Astrocyte (in vitro differentiated cells and primary cell): ENCODE results near the gene LHFPL3. TPM values are rescaled to one million over a fixed set of nuclear protein-coding genes. Genes with fewer than 3 reads are reported as not detected.

Experiments used
- DNase-seq: peaks from one replicate; pipeline ENCODE4 v3.0.0-alpha.2; 2010; ENCODE audit warnings: low read depth
- FAIRE-seq: peaks from 2 replicates; lab custom pipeline; 2011; peaks lifted over from hg19 to GRCh38; lab: Jason Lieb, UNC
- H2AFZ ChIP-seq: 2 replicates; pipeline ENCODE4 v1.6.0; 2012; ENCODE audit warnings: low read depth, low read length, inconsistent platforms
- H3K27ac ChIP-seq: 2 replicates; pipeline ENCODE4 v1.5.1; 2011; ENCODE audit warnings: low read depth, low read length, inconsistent platforms
- H3K27me3 ChIP-seq: 2 replicates; pipeline ENCODE4 v1.6.0; 2011; ENCODE audit warnings: low read length, inconsistent platforms; ENCODE audit not compliant: insufficient read depth
- H3K36me3 ChIP-seq: 2 replicates; pipeline ENCODE4 v1.5.1; 2011; ENCODE audit warnings: low read length, inconsistent platforms; ENCODE audit not compliant: insufficient read depth
- H3K4me1 ChIP-seq: 2 replicates; pipeline ENCODE4 v1.5.1; 2011; ENCODE audit warnings: low read length, inconsistent platforms; ENCODE audit not compliant: insufficient read depth
- H3K4me2 ChIP-seq: 2 replicates; pipeline ENCODE4 v1.6.0; 2012; ENCODE audit warnings: low read length, inconsistent platforms
- H3K4me3 ChIP-seq: 2 replicates; pipeline ENCODE4 v1.5.1; 2011; ENCODE audit warnings: low read depth, mild to moderate bottlenecking, low read length, inconsistent platforms; ENCODE audit not compliant: insufficient read depth
- H3K79me2 ChIP-seq: 2 replicates; pipeline ENCODE4 v1.6.0; 2012; ENCODE audit warnings: mild to moderate bottlenecking, low read length, inconsistent platforms; ENCODE audit not compliant: insufficient read depth
- H3K9ac ChIP-seq: 2 replicates; pipeline ENCODE4 v1.6.0; 2012; ENCODE audit warnings: mild to moderate bottlenecking, low read length, inconsistent platforms
- H3K9me3 ChIP-seq: 2 replicates; pipeline ENCODE4 v1.5.1; 2012; ENCODE audit warnings: low read depth, mild to moderate bottlenecking, low read length, inconsistent platforms; ENCODE audit not compliant: insufficient read depth
- H4K20me1 ChIP-seq: 2 replicates; pipeline ENCODE4 v1.6.0; 2012; ENCODE audit warnings: low read length, inconsistent platforms; ENCODE audit not compliant: insufficient read depth
- H3K27ac Mint-ChIP-seq: one replicate; pipeline ENCODE4 v1.8.0; 2021; ENCODE audit warnings: mild to moderate bottlenecking, mixed read lengths; ENCODE audit not compliant: unreplicated experiment
- H3K27me3 Mint-ChIP-seq: one replicate; pipeline ENCODE4 v1.8.0; 2021; ENCODE audit warnings: low read depth, mixed read lengths; ENCODE audit not compliant: unreplicated experiment
- H3K36me3 Mint-ChIP-seq: one replicate; pipeline ENCODE4 v1.8.0; 2021; ENCODE audit warnings: low read depth, mixed read lengths; ENCODE audit not compliant: unreplicated experiment
- H3K4me1 Mint-ChIP-seq: one replicate; pipeline ENCODE4 v1.8.0; 2021; ENCODE audit warnings: low read depth, mixed read lengths; ENCODE audit not compliant: unreplicated experiment
- H3K4me3 Mint-ChIP-seq: one replicate; pipeline ENCODE4 v1.8.0; 2021; ENCODE audit warnings: mild to moderate bottlenecking, moderate library complexity, mixed read lengths; ENCODE audit not compliant: unreplicated experiment
- H3K9me3 Mint-ChIP-seq: one replicate; pipeline ENCODE4 v1.8.0; 2021; ENCODE audit warnings: mild to moderate bottlenecking, mixed read lengths; ENCODE audit not compliant: unreplicated experiment
- EZH2 ChIP-seq: IDR thresholded peaks from 2 replicates; pipeline ENCODE4 v1.6.1; 2012; ENCODE audit warnings: mild to moderate bottlenecking, low read length, inconsistent platforms; ENCODE audit not compliant: insufficient read depth
- total RNA-seq: library from RNA; stranded (reverse); gene quantifications from 2 replicates; pipeline ENCODE4 v1.2.1, GENCODE V29; 2021
- TF ChIP-seq, protein P1 (sequence below): IDR thresholded peaks from 2 replicates; pipeline ENCODE4 v1.5.1; 2011; ENCODE audit warnings: low read depth, mild to moderate bottlenecking, inconsistent platforms, low read length, moderate library complexity; ENCODE audit not compliant: insufficient read depth

LHFPL3 gene
- total RNA-seq, 1 donor from 2014 or later, result not detected

DNA sequence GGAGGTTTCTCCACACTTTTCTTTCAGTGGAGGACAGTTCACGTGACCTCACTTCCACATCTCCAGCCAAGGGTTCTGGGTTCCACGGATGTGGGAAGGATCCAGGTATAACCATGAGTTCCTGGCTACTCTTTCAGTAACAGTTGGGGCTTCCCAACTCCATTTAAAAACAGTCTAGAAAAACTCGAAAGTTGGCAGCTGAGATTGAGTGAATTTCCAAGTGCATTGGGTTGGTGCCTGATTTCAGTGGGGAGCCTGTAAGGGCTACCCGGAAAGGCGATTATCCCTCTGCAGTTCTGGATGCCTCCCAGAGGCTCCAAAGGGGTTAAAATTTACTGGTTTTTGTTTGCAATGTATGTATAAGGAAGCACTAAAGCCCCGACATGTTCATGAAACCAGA, 24.3 kb downstream of the LHFPL3 start:
- Histone ChIP-seq H2AFZ (no peak overlapping the region), H3K36me3 (no peaks in the 10 kb centered on the region), H3K27me3 (no peaks in the 10 kb centered on the region), H3K4me1 (no peaks in the 10 kb centered on the region), H3K9me3 (no peaks in the 10 kb centered on the region), H3K9ac (no peak overlapping the region), H4K20me1 (no peaks in the 10 kb centered on the region), H3K79me2 (no peaks in the 10 kb centered on the region), H3K4me3 (no peak overlapping the region), H3K27ac (no peak overlapping the region), H3K4me2 (no peak overlapping the region)
- no peaks in the 10 kb centered on the region for H3K4me1 Mint-ChIP-seq
- no peak for FAIRE-seq
- peaks cover 6% of the 10 kb centered on the region for H3K27me3 Mint-ChIP-seq
- no peaks in the 10 kb centered on the region for H3K9me3 Mint-ChIP-seq
- no peak overlapping the region for H3K4me3 Mint-ChIP-seq
- no peak overlapping the region for H3K27ac Mint-ChIP-seq
- no peaks in the 10 kb centered on the region for H3K36me3 Mint-ChIP-seq
- TF ChIP-seq, protein P1, sequence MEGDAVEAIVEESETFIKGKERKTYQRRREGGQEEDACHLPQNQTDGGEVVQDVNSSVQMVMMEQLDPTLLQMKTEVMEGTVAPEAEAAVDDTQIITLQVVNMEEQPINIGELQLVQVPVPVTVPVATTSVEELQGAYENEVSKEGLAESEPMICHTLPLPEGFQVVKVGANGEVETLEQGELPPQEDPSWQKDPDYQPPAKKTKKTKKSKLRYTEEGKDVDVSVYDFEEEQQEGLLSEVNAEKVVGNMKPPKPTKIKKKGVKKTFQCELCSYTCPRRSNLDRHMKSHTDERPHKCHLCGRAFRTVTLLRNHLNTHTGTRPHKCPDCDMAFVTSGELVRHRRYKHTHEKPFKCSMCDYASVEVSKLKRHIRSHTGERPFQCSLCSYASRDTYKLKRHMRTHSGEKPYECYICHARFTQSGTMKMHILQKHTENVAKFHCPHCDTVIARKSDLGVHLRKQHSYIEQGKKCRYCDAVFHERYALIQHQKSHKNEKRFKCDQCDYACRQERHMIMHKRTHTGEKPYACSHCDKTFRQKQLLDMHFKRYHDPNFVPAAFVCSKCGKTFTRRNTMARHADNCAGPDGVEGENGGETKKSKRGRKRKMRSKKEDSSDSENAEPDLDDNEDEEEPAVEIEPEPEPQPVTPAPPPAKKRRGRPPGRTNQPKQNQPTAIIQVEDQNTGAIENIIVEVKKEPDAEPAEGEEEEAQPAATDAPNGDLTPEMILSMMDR, result no peak
- no peak for TF ChIP-seq EZH2
- no peak for DNase-seq

DNA sequence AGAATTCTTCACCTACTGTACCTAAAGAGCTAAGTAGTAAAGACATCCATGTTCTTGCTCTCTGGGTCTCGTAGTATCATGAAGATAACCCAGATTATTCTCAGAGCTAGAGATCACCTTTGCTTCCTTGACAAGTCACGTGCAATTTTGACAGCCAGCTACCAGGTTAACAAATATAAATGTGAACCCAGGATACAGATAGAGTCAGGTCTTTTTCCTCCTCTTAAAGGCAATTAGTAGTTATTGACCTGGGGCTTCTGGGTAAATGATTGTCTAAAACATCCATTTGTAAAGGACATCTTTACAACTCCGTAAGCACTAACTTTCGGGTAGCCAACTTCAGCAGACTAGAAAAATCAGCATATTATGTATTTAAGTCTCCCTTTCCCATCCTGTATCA, 28.8 kb downstream of the LHFPL3 start:
- H3K4me3 Mint-ChIP-seq, result no peak overlapping the region
- Histone ChIP-seq H3K36me3 (no peaks in the 10 kb centered on the region), H3K4me2 (no peak overlapping the region), H3K9ac (no peak overlapping the region), H3K27me3 (no peaks in the 10 kb centered on the region), H2AFZ (no peak overlapping the region), H3K27ac (no peak overlapping the region), H3K4me1 (no peaks in the 10 kb centered on the region), H3K9me3 (no peaks in the 10 kb centered on the region), H4K20me1 (no peaks in the 10 kb centered on the region), H3K79me2 (no peaks in the 10 kb centered on the region), H3K4me3 (no peak overlapping the region)
- peaks cover 4% of the 10 kb centered on the region for H3K27me3 Mint-ChIP-seq
- FAIRE-seq (no peak), DNase-seq (no peak)
- TF ChIP-seq, protein P1, result no peak
- no peak for TF ChIP-seq EZH2
- no peaks in the 10 kb centered on the region for H3K4me1 Mint-ChIP-seq
- no peak overlapping the region for H3K27ac Mint-ChIP-seq
- no peaks in the 10 kb centered on the region for H3K36me3 Mint-ChIP-seq
- H3K9me3 Mint-ChIP-seq, result no peaks in the 10 kb centered on the region

DNA sequence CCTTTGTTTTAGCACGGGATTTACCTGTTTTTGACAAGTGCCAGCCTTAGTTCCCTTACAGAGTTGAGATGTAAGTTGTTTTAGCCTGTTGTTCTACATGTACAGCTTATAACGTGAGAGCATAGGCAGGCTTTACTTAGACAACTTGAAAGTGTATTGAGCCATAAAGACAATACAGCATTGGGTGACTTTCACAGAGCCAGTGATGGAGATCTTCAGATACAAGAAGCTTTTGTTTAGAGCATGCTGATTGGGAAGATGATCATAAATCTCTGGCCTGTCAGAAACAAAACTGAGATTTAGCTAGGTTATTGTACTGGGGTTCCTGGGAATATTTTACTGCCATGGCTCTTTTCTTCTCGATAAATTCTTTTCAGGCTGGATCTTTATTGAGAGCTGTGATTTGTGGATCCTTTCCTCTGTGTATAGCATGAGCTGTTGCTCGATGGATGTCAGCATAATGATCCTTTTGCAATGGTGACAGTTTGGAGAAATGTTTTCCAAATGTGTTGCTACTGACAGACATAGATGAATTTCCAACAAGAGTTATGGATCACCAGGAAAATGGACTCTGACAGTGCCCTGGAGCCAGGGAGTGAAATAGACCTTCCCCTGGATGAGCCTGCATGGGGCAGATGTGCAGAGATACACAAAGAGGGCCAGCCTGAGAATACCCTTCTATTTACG, 30.2 kb downstream of the LHFPL3 start:
- Histone ChIP-seq H3K27ac (no peak overlapping the region), H3K4me3 (no peak overlapping the region), H3K4me2 (no peak overlapping the region), H3K36me3 (no peaks in the 10 kb centered on the region), H3K9me3 (no peaks in the 10 kb centered on the region), H3K9ac (no peak overlapping the region), H2AFZ (no peak overlapping the region), H3K79me2 (no peaks in the 10 kb centered on the region), H4K20me1 (no peaks in the 10 kb centered on the region), H3K27me3 (no peaks in the 10 kb centered on the region), H3K4me1 (no peaks in the 10 kb centered on the region)
- H3K4me3 Mint-ChIP-seq, result no peak overlapping the region
- no peak for FAIRE-seq
- H3K27me3 Mint-ChIP-seq, result peaks cover 12% of the 10 kb centered on the region
- no peaks in the 10 kb centered on the region for H3K9me3 Mint-ChIP-seq
- no peak overlapping the region for H3K27ac Mint-ChIP-seq
- TF ChIP-seq, protein P1, result no peak
- TF ChIP-seq EZH2, result no peak
- H3K4me1 Mint-ChIP-seq, result no peaks in the 10 kb centered on the region
- no peak for DNase-seq
- no peaks in the 10 kb centered on the region for H3K36me3 Mint-ChIP-seq
